Neural cell (in vitro differentiated cells): Measurements from ENCODE around the gene NR2E1. TPM values are rescaled to one million over a fixed set of nuclear protein-coding genes. Genes with fewer than 3 reads are reported as not detected.

Source experiments
- H2AFZ ChIP-seq: fragments of 200-600, 300-800 bp; sonication (generic), shearing (Covaris generic); 2 replicates; pipeline ENCODE4 v1.6.0; 2014; ENCODE audit warnings: low read depth, mild to moderate bottlenecking, antibody characterized with exemption, low read length, moderate library complexity
- H3F3A ChIP-seq: fragments of 200-600 bp; shearing (Covaris generic); 2 replicates; pipeline ENCODE4 v1.6.1; 2016; ENCODE audit warnings: mild to moderate bottlenecking, moderate library complexity, mixed read lengths, antibody characterized with exemption, low read length; ENCODE audit not compliant: insufficient read depth, poor library complexity, severe bottlenecking
- H3K27ac ChIP-seq: fragments of 200-600, 300-800 bp; sonication (generic), shearing (Covaris generic); 2 replicates; pipeline ENCODE4 v1.5.1; 2014; ENCODE audit warnings: mild to moderate bottlenecking, low read length, moderate library complexity
- H3K27me3 ChIP-seq: fragments of 300-800, 200-600 bp; sonication (generic), shearing (Covaris generic); 2 replicates; pipeline ENCODE4 v1.6.0; 2014; ENCODE audit warnings: mild to moderate bottlenecking, low read depth, low read length, moderate library complexity; ENCODE audit not compliant: insufficient read depth
- H3K36me3 ChIP-seq: fragments of 300-800, 200-600 bp; sonication (generic), shearing (Covaris generic); 2 replicates; pipeline ENCODE4 v1.5.1; 2014; ENCODE audit warnings: mild to moderate bottlenecking, antibody characterized with exemption, low read length, moderate library complexity; ENCODE audit not compliant: insufficient read depth
- H3K4me2 ChIP-seq: fragments of 300-800, 200-600 bp; sonication (generic), shearing (Covaris generic); 2 replicates; pipeline ENCODE4 v1.6.0; 2014; ENCODE audit warnings: mild to moderate bottlenecking, low read length
- H3K4me3 ChIP-seq: fragments of 300-800, 200-600 bp; sonication (generic), shearing (Covaris generic); 2 replicates; pipeline ENCODE4 v1.5.1; 2014; ENCODE audit warnings: mild to moderate bottlenecking, low read length, moderate library complexity
- H3K79me2 ChIP-seq: fragments of 200-600 bp; shearing (Covaris generic); replicated peaks from 2 replicates; pipeline ENCODE4 v1.6.0; 2014; ENCODE audit warnings: mild to moderate bottlenecking, low read length, moderate library complexity; ENCODE audit not compliant: insufficient read depth
- H3K9ac ChIP-seq: fragments of 300-800, 200-600 bp; sonication (generic), shearing (Covaris generic); 2 replicates; pipeline ENCODE4 v1.6.1; 2016; ENCODE audit warnings: mild to moderate bottlenecking, low read length, mixed read lengths
- H3K9me2 ChIP-seq: fragments of 200-600 bp; shearing (Covaris generic); 2 replicates; pipeline ENCODE4 v1.6.1; 2016; ENCODE audit warnings: mild to moderate bottlenecking, low read length, mixed read lengths; ENCODE audit not compliant: insufficient read depth
- H3K9me3 ChIP-seq: fragments of 200-600, 300-800 bp; sonication (generic), shearing (Covaris generic); 2 replicates; pipeline ENCODE4 v1.6.1; 2016; ENCODE audit warnings: mild to moderate bottlenecking, mixed run types, low read length, moderate library complexity, mixed read lengths
- H4K20me1 ChIP-seq: fragments of 200-600 bp; shearing (Covaris generic); 2 replicates; pipeline ENCODE4 v1.6.1; 2016; ENCODE audit warnings: mild to moderate bottlenecking, mixed run types; ENCODE audit not compliant: insufficient read depth
- CTCF ChIP-seq: fragments of 450-650 bp; IDR thresholded peaks from 2 replicates; pipeline ENCODE4 v1.5.1; 2014; ENCODE audit warnings: antibody characterized with exemption, mild to moderate bottlenecking, moderate library complexity; ENCODE audit not compliant: poor library complexity, severe bottlenecking
- EP300 ChIP-seq: fragments of 450-650 bp; conservative IDR thresholded peaks from 2 replicates; pipeline ENCODE4 v1.6.1; 2014; ENCODE audit warnings: antibody characterized with exemption, mild to moderate bottlenecking, moderate library complexity; ENCODE audit not compliant: poor library complexity, severe bottlenecking
- EZH2 ChIP-seq: fragments of 200-600, 300-800 bp; shearing (Covaris generic), sonication (generic); IDR thresholded peaks from 2 replicates; pipeline ENCODE4 v1.6.1; 2014; ENCODE audit warnings: antibody characterized with exemption, low read length, borderline replicate concordance, mild to moderate bottlenecking; ENCODE audit not compliant: insufficient read depth, poor library complexity, severe bottlenecking
- MXI1 ChIP-seq: fragments of 450-650 bp; conservative IDR thresholded peaks from 2 replicates; pipeline ENCODE4 v1.6.1; 2014; ENCODE audit warnings: antibody characterized with exemption, mild to moderate bottlenecking; ENCODE audit not compliant: poor library complexity, severe bottlenecking
- POLR2AphosphoS5 ChIP-seq: IDR thresholded peaks from 2 replicates; pipeline ENCODE4 v1.6.1; 2012
- RAD21 ChIP-seq: fragments of 450-650 bp; conservative IDR thresholded peaks from 2 replicates; pipeline ENCODE4 v1.6.1; 2014; ENCODE audit warnings: antibody characterized with exemption, mild to moderate bottlenecking, moderate library complexity
- REST ChIP-seq: IDR thresholded peaks from 2 replicates; pipeline ENCODE4 v1.6.1; 2012; ENCODE audit warnings: borderline replicate concordance
- SMC3 ChIP-seq: fragments of 450-650 bp; conservative IDR thresholded peaks from 2 replicates; pipeline ENCODE4 v1.6.1; 2014; ENCODE audit warnings: antibody characterized with exemption, mild to moderate bottlenecking, moderate library complexity; ENCODE audit not compliant: poor library complexity
- TAF1 ChIP-seq: IDR thresholded peaks from 2 replicates; pipeline ENCODE4 v1.6.1; 2012; ENCODE audit warnings: low read depth
- polyA plus RNA-seq: library from polyadenylated mRNA; depleted of rRNA; stranded (reverse); fragments of >200 nt; gene quantifications from 2 replicates; pipeline ENCODE4 v1.2.3, GENCODE V29; 2014

NR2E1 gene
- polyA plus RNA-seq, 1 donor from 2014 or later: 1.3 TPM

- Histone ChIP-seq H3K9me2 (no peaks in the 10 kb centered on the region), H3K27me3 (peaks cover 60% of the 10 kb centered on the region), H3K36me3 (no peaks in the 10 kb centered on the region), H3K4me2 (no peak overlapping the region), H3K27ac (no peak overlapping the region), H3K4me3 (no peak overlapping the region), H3K79me2 (no peaks in the 10 kb centered on the region), H4K20me1 (no peaks in the 10 kb centered on the region), H3F3A (no peaks in the 10 kb centered on the region), H3K9ac (no peak overlapping the region), H3K9me3 (no peaks in the 10 kb centered on the region), H2AFZ (no peak overlapping the region)
- TF ChIP-seq POLR2AphosphoS5 (peak; percentile 4), TAF1 (no peak)
These were observed 9.5 kb upstream of the NR2E1 start for GRCh38 chr6:108156180-108156937.

- no peak overlapping the region for H2AFZ ChIP-seq
- no peaks in the 10 kb centered on the region for H3K9me2 ChIP-seq
- no peak overlapping the region for H3K9ac ChIP-seq
- H3K4me3 ChIP-seq: no peak overlapping the region
- no peak overlapping the region for H3K27ac ChIP-seq
- no peaks in the 10 kb centered on the region for H3K79me2 ChIP-seq
- no peak overlapping the region for H3K4me2 ChIP-seq
- peaks cover 65% of the 10 kb centered on the region for H3K27me3 ChIP-seq
- H4K20me1 ChIP-seq: no peaks in the 10 kb centered on the region
- no peak for TF ChIP-seq CTCF
- no peak for TF ChIP-seq MXI1
- TF ChIP-seq EP300: no peak
- no peak for TF ChIP-seq REST
- TF ChIP-seq RAD21: no peak
- no peak for TF ChIP-seq TAF1
- no peak for TF ChIP-seq POLR2AphosphoS5
- TF ChIP-seq EZH2: no peak
- TF ChIP-seq SMC3: no peak
- no peaks in the 10 kb centered on the region for H3F3A ChIP-seq
- H3K9me3 ChIP-seq: no peaks in the 10 kb centered on the region
- H3K36me3 ChIP-seq: no peaks in the 10 kb centered on the region
These were observed 8.9 kb upstream of the NR2E1 start for GRCh38 chr6:108156938-108157233.
